ENCODE results near the gene FXYD6. TPM values are rescaled to one million over a fixed set of nuclear protein-coding genes. Genes with fewer than 3 reads are reported as not detected.
A peak's percentile ranks its signal among the peaks of the same experiment; 100 is the strongest.

The FXYD6 gene
- total and polyA plus RNA-seq, 12 donors, result 22.0 to 65.2 (median 36.1) TPM

DNA sequence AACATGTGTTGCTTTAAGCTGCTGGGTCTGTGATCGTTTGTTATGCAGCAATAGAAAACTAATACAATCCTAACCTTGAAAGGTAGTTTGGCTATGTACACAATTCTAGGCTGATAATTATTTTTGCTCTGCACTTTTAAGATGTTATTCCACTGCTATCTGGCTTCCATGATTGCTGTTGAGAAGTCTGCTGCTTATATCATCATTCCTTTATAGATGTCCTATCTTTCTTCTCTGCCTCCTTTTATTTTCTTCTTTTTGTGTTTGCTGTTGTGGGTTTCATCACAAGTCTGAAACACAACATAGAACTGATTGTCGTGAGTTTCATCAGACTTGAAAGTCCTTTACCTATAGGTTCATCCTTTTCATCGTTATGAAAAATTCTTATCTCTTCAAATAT lies 24.1 kb downstream of the FXYD6 start:
- ATAC-seq (no peak), DNase-seq (no peak)
- Histone ChIP-seq H3K9me3 (peaks cover 0 to 31% (median 16%) of the 10 kb centered on the region in 11 donors), H3K27me3 (no peaks in the 10 kb centered on the region), H3K27ac (peak overlapping the region in 3 of 10 donors; percentile 36 to 60 (median 48)), H3K4me3 (no peak overlapping the region), H3K4me1 (peaks cover 0 to 56% (median 15%) of the 10 kb centered on the region in 9 donors), H3K36me3 (peaks cover 0 to 5% (median 0%) of the 10 kb centered on the region in 9 donors)
- 71 to 77% methylated on average over 3 of the region's 3 CpGs for WGBS, 2 donors
- TF ChIP-seq, protein P1, sequence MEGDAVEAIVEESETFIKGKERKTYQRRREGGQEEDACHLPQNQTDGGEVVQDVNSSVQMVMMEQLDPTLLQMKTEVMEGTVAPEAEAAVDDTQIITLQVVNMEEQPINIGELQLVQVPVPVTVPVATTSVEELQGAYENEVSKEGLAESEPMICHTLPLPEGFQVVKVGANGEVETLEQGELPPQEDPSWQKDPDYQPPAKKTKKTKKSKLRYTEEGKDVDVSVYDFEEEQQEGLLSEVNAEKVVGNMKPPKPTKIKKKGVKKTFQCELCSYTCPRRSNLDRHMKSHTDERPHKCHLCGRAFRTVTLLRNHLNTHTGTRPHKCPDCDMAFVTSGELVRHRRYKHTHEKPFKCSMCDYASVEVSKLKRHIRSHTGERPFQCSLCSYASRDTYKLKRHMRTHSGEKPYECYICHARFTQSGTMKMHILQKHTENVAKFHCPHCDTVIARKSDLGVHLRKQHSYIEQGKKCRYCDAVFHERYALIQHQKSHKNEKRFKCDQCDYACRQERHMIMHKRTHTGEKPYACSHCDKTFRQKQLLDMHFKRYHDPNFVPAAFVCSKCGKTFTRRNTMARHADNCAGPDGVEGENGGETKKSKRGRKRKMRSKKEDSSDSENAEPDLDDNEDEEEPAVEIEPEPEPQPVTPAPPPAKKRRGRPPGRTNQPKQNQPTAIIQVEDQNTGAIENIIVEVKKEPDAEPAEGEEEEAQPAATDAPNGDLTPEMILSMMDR (IDR thresholded peaks at IDR 0.05), result no peak
- intact Hi-C loops (cut with DNase I), result no loop called here

DNA sequence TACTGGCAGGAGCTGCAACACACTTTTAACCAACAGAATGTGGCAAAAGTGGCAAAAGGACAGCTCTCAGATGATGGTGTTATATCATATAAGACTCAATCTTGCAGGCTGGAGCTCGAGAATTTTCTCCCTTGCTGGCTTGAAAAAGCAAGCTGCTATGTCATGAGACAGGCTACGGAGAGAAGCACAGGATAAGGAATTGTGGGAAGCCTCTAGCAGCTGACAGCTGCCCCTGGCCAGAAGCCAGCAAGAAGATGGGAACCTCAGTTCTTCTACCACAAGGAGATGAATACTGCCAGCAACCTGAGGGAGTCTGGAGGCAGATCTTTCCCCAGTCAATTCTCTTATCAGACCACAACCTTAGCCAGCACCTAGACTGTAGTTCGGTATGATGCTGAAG lies 24.6 kb downstream of the FXYD6 start:
- Histone ChIP-seq H3K27me3 (no peaks in the 10 kb centered on the region), H3K36me3 (peaks cover 0 to 5% (median 0%) of the 10 kb centered on the region in 9 donors), H3K4me1 (peaks cover 0 to 52% (median 15%) of the 10 kb centered on the region in 9 donors), H3K9me3 (peaks cover 0 to 31% (median 16%) of the 10 kb centered on the region in 11 donors), H3K27ac (peak overlapping the region in 5 of 10 donors; percentile 4 to 60 (median 36)), H3K4me3 (no peak overlapping the region)
- DNase-seq, result peak in 1 of 2 donors; percentile 70
- WGBS, 2 donors, result 30 to 41% methylated on average over 3 of the region's 3 CpGs
- peak in 7 of 8 donors; percentile 50 to 78 (median 58) for ATAC-seq
- intact Hi-C loops (cut with DNase I), result no loop called here
- TF ChIP-seq, protein P1 (IDR thresholded peaks at IDR 0.05), result no peak

DNA sequence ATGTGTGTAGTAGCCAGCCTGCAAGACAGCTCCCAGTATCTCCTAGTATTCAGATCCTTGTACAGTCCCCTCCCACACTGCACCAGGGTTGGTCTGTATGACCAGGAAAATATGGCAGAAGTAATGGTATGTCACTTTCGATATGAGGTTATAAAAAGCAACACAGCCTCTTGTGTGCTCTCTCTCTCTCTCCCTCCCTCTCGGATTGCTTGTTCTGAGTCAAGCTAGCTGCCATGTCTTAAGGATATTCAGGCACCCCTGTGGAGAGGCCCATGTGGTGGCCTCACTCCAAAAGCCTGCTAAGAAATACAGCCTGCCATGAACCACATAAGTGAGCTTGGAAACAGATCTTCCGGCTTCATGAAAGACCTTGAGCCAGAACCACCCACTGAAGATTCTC lies 25.4 kb downstream of the FXYD6 start:
- TF ChIP-seq, protein P1 (IDR thresholded peaks at IDR 0.05), result no peak
- H3K27me3 ChIP-seq, result no peaks in the 10 kb centered on the region
- ATAC-seq (peak in 6 of 8 donors; percentile 31 to 81 (median 54)), DNase-seq (no peak)
- peak overlapping the region in 5 of 10 donors; percentile 26 to 60 (median 44) for H3K27ac ChIP-seq
- intact Hi-C loops (cut with DNase I), result no loop called here
- H3K4me3 ChIP-seq, result no peak overlapping the region
- peaks cover 0 to 31% (median 16%) of the 10 kb centered on the region in 11 donors for H3K9me3 ChIP-seq
- H3K4me1 ChIP-seq, result peaks cover 0 to 46% (median 15%) of the 10 kb centered on the region in 9 donors
- peaks cover 0 to 5% (median 0%) of the 10 kb centered on the region in 9 donors for H3K36me3 ChIP-seq
- WGBS, 2 donors, result 28 to 44% methylated on average over 3 of the region's 3 CpGs

DNA sequence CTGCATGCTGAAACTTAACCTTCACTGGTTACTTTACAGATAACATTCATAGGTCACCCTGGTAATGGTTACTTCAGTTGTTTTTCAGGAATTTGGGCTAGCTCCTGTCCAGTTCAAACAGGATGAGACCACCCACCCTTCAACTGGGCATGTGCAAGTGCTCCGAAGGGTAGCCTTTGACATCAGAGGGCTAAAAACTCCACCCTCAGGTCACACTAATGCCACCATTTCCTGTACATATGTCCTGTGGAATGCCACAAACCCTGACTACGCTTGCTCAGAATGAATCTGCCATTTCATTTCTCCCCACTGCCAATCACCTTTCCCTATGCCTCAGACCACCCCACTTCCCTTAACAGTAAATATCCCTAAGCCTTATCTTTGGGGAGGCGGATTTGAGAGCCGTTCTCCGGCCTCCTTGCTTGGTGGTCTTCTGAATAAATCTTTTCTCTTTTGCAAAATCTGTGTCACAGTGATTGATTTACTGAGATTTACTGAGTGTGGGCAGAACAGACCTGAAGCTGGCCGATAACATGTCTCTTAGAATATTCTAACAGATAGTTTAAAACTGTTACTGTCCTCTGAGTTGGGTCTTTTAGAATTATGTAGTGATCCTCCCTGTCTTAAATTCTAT lies 26.6 kb downstream of the FXYD6 start:
- Histone ChIP-seq H3K27ac (peak overlapping the region in 3 of 10 donors; percentile 17 to 37 (median 36)), H3K9me3 (peaks cover 0 to 31% (median 16%) of the 10 kb centered on the region in 11 donors)
- intact Hi-C loops (cut with DNase I), result loop anchor here in 5 of 10 donors (5.0 to 10.0 kb wide), 3 partner anchors 37 to 205 kb away; no protein-coding TSS in a partner anchor

More for the DNA sequence above, 26.6 kb downstream of the FXYD6 start:
- Histone ChIP-seq H3K36me3 (peaks cover 0 to 5% (median 0%) of the 10 kb centered on the region in 9 donors), H3K4me3 (no peak overlapping the region), H3K4me1 (peaks cover 0 to 34% (median 15%) of the 10 kb centered on the region in 9 donors), H3K27me3 (no peaks in the 10 kb centered on the region)
- DNase-seq (no peak), ATAC-seq (no peak)
- TF ChIP-seq, protein P1 (IDR thresholded peaks at IDR 0.05), result no peak
- 83 to 94% methylated on average over 6 of the region's 6 CpGs for WGBS, 2 donors

Measured in heart right ventricle (tissue), 16 donors.